SHP77 (cell line): ENCODE results near the gene BSX.

Experiments used
- DNase-seq, 2 experiments: peaks; one replicate each; lab custom pipeline; 2025; lab: John Stamatoyannopoulos, UW

The BSX gene

GRCh38 chr11:122954455-122954854, 27.2 kb downstream of the BSX start:
- DNase-seq: no peak

- no peak for DNase-seq
Measured at GRCh38 chr11:122951211-122951610, 30.4 kb downstream of the BSX start.

GRCh38 chr11:122938557-122938956, 43.1 kb downstream of the BSX start:
- no peak for DNase-seq

GRCh38 chr11:122937983-122938382, 43.7 kb downstream of the BSX start:
- no peak for DNase-seq

GRCh38 chr11:122933416-122933815, 48.2 kb downstream of the BSX start:
- no peak for DNase-seq

- no peak for DNase-seq
Measured at GRCh38 chr11:122931510-122931909, 50.1 kb downstream of the BSX start.
